HepG2 (cell line): ENCODE data around the gene UBE4A. TPM values are rescaled to one million over a fixed set of nuclear protein-coding genes. Genes with fewer than 3 reads are reported as not detected.

Experiments used
- CENPT ChIP-seq: sonication (generic); formaldehyde crosslinking; IDR thresholded peaks from 2 replicates; pipeline ENCODE4 v1.8.0; 2022; ENCODE audit warnings: low read depth, mild to moderate bottlenecking, moderate library complexity, missing genetic modification reagents
- CSRNP2 ChIP-seq: sonication (generic); formaldehyde crosslinking; conservative IDR thresholded peaks from 2 replicates; pipeline ENCODE4 v1.8.0; 2022; ENCODE audit warnings: low read depth, missing genetic modification reagents
- ETS1 ChIP-seq: sonication (generic); formaldehyde crosslinking; IDR thresholded peaks from 2 replicates; pipeline ENCODE4 v1.4.0; 2020; ENCODE audit warnings: missing genetic modification reagents
- FUBP1 ChIP-seq: sonication (generic); formaldehyde crosslinking; IDR thresholded peaks from 2 replicates; pipeline ENCODE4 v1.5.1; 2020; ENCODE audit warnings: missing genetic modification reagents, mild to moderate bottlenecking, borderline replicate concordance
- LCORL ChIP-seq, 2 experiments: fragments of 450-650 bp in 1 of 2; sonication (generic) in 1 of 2; formaldehyde crosslinking in 1 of 2; IDR thresholded peaks; 2 replicates each; pipeline versions ENCODE4 v1.5.0 to v1.6.1; 2017 to 2020; ENCODE audit warnings: antibody characterized with exemption in 1 of 2, missing genetic modification reagents in 1 of 2
- MNT ChIP-seq: fragments of 450-650 bp; IDR thresholded peaks from 2 replicates; pipeline ENCODE4 v1.6.1; 2016
- THAP8 ChIP-seq: sonication (generic); formaldehyde crosslinking; IDR thresholded peaks from 2 replicates; pipeline ENCODE4 v1.5.1; 2020; ENCODE audit warnings: missing genetic modification reagents, mild to moderate bottlenecking, borderline replicate concordance
- TSC22D2 ChIP-seq: sonication (generic); formaldehyde crosslinking; IDR thresholded peaks from 2 replicates; pipeline ENCODE4 v1.5.1; 2020; ENCODE audit warnings: missing genetic modification reagents, mild to moderate bottlenecking, borderline replicate concordance
- WIZ ChIP-seq: sonication (generic); formaldehyde crosslinking; IDR thresholded peaks from 2 replicates; pipeline ENCODE4 v1.5.1; 2020; ENCODE audit warnings: mild to moderate bottlenecking, missing genetic modification reagents
- ZFP36L2 ChIP-seq: sonication (generic); formaldehyde crosslinking; IDR thresholded peaks from 2 replicates; pipeline ENCODE4 v1.4.0; 2020; ENCODE audit warnings: missing genetic modification reagents
- ZNF124 ChIP-seq: sonication (generic); formaldehyde crosslinking; IDR thresholded peaks from 2 replicates; pipeline ENCODE4 v1.4.0; 2020; ENCODE audit warnings: missing genetic modification reagents
- ZNF331 ChIP-seq: sonication (generic); formaldehyde crosslinking; IDR thresholded peaks from 2 replicates; pipeline ENCODE4 v1.4.0; 2020; ENCODE audit warnings: missing genetic modification reagents
- ZNF33A ChIP-seq: sonication (generic); formaldehyde crosslinking; IDR thresholded peaks from 2 replicates; pipeline ENCODE4 v1.5.1; 2020; ENCODE audit warnings: missing genetic modification reagents, mild to moderate bottlenecking, moderate library complexity, borderline replicate concordance
- ZNF343 ChIP-seq: sonication (generic); formaldehyde crosslinking; IDR thresholded peaks from 2 replicates; pipeline ENCODE4 v1.4.0; 2020; ENCODE audit warnings: mild to moderate bottlenecking, missing genetic modification reagents
- ZNF512B ChIP-seq: sonication (generic); formaldehyde crosslinking; IDR thresholded peaks from 2 replicates; pipeline ENCODE4 v1.5.1; 2020; ENCODE audit warnings: missing genetic modification reagents, mild to moderate bottlenecking, borderline replicate concordance
- ZNF552 ChIP-seq: sonication (generic); formaldehyde crosslinking; IDR thresholded peaks from 2 replicates; pipeline ENCODE4 v1.9.0; 2022; ENCODE audit warnings: missing genetic modification reagents, mild to moderate bottlenecking, borderline replicate concordance
- ZNF724P ChIP-seq: sonication (generic); formaldehyde crosslinking; IDR thresholded peaks from 2 replicates; pipeline ENCODE4 v1.8.0; 2022; ENCODE audit warnings: missing genetic modification reagents, borderline replicate concordance
- ZNF737 ChIP-seq: sonication (generic); formaldehyde crosslinking; IDR thresholded peaks from 2 replicates; pipeline ENCODE4 v1.5.0; 2020; ENCODE audit warnings: missing genetic modification reagents, mild to moderate bottlenecking, borderline replicate concordance
- polyA plus RNA-seq, 8 experiments: library from polyadenylated mRNA; depleted of rRNA in 3 of 8; stranded (reverse) in 7 of 8; unstranded in 1 of 8; fragments of >200 nt; fragmentation: Illumina TruSeq in 4 of 8; extraction: Trizol in 4 of 8; gene quantifications; 2 replicates each; pipeline versions ENCODE4 v1.2.1 to v1.2.3, GENCODE V29; 2011 to 2016; ENCODE audit warnings: low read depth in 4 of 8, missing spikeins in 1 of 8, mixed read lengths in 1 of 8; ENCODE audit not compliant: insufficient read depth in 1 of 8
- total RNA-seq, 5 experiments: library from RNA; depleted of rRNA; stranded (reverse); fragments of >200 nt; fragmentation: Illumina TruSeq; extraction: Trizol; gene quantifications; 2 replicates each; pipeline ENCODE4 v1.2.3, GENCODE V29; 2016; ENCODE audit warnings: low read depth in 1 of 5

Gene UBE4A
- total and polyA plus RNA-seq, 2 of the 13 experiments (the other 11 are each of a cell fraction or from before 2014, with no cell fraction given): 15.1 to 32.7 TPM

GRCh38 chr11:118359295-118359958, at the start of gene UBE4A (continued):
- TF ChIP-seq ZNF512B: peak; percentile 73; the same call in 1 of the 2 replicates
- no peak for TF ChIP-seq CENPT (CRISPR knock-in tag)
- no peak for TF ChIP-seq ZFP36L2 (CRISPR knock-in tag)
- TF ChIP-seq THAP8 (CRISPR knock-in tag): no peak
- no peak for TF ChIP-seq CSRNP2 (CRISPR knock-in tag)
- TF ChIP-seq MNT: peak; percentile 57
- no peak for TF ChIP-seq ZNF331 (CRISPR knock-in tag)
- TF ChIP-seq TSC22D2 (CRISPR knock-in tag): peak; percentile 76; the same call in 1 of the 2 replicates
- no peak; the same call in 1 of the 2 replicates for TF ChIP-seq LCORL (IDR thresholded peaks at IDR 0.05)
- no peak for TF ChIP-seq LCORL (CRISPR knock-in tag; IDR thresholded peaks at IDR 0.05)
- TF ChIP-seq ZNF737 (CRISPR knock-in tag): no peak; the same call in 1 of the 2 replicates
- no peak for TF ChIP-seq ZNF552 (CRISPR knock-in tag)
- no peak for TF ChIP-seq FUBP1 (CRISPR knock-in tag)
- no peak for TF ChIP-seq ETS1 (CRISPR knock-in tag)
- 0 out of 2 replicates have a peak, but pooled peaks have one; percentile 50 for TF ChIP-seq WIZ (CRISPR knock-in tag)
- TF ChIP-seq ZNF724P (CRISPR knock-in tag): no peak
- TF ChIP-seq ZNF33A (CRISPR knock-in tag): no peak
- TF ChIP-seq ZNF343 (CRISPR knock-in tag): no peak
- TF ChIP-seq ZNF124 (CRISPR knock-in tag): 0 out of 2 replicates have a peak, but pooled peaks have one; percentile 75
